ENCODE measurements around the gene TMEM238. TPM values are rescaled to one million over a fixed set of nuclear protein-coding genes. Genes with fewer than 3 reads are reported as not detected.
"Not testable (repeated sequence)": the region's sequence is repeated elsewhere in the genome, so short reads cannot be mapped to it uniquely, and the experiment has no call there.

TMEM238 gene
- total and polyA plus RNA-seq, 4 donors, result 0.08 to 0.54 (median 0.47) TPM

- Histone ChIP-seq H3K4me1 (ENCODE audit: control insufficient read depth in 4 of 4, insufficient read depth in 4 of 4, low read length in 3 of 4) (peaks cover 0 to 4% (median 2%) of the 10 kb centered on the region in 4 donors), H3K36me3 (ENCODE audit: control insufficient read depth in 4 of 4, insufficient read depth in 3 of 4, low read depth in 1 of 4, low read length in 3 of 4) (peaks cover 3 to 20% (median 8%) of the 10 kb centered on the region in 4 donors), H3K9ac (ENCODE audit: low read depth in 1 of 2, low read length in 2 of 2) (no peak overlapping the region), H3K27ac (ENCODE audit: low read depth in 1 of 2, low read length in 2 of 2) (no peak overlapping the region), H3K27me3 (ENCODE audit: control insufficient read depth in 4 of 4, insufficient read depth in 4 of 4, low read length in 3 of 4) (no peaks in the 10 kb centered on the region), H3K4me3 (ENCODE audit: low read depth in 1 of 3, low read length in 3 of 3) (no peak overlapping the region), H3K9me3 (ENCODE audit: control insufficient read depth in 4 of 4, low read length in 3 of 4) (no peaks in the 10 kb centered on the region)
- WGBS, result 89% methylated on average over 5 of the region's 5 CpGs
- no peak for DNase-seq (ENCODE audit: low spot score)
- TF ChIP-seq YY1 (IDR thresholded peaks at IDR 0.05), result no peak
- no peak for TF ChIP-seq REST (IDR thresholded peaks at IDR 0.05)
- no peak for TF ChIP-seq FOXA1 (IDR thresholded peaks at IDR 0.05)
- no peak for TF ChIP-seq FOXA2 (IDR thresholded peaks at IDR 0.05)
- TF ChIP-seq EGR1 (IDR thresholded peaks at IDR 0.05; ENCODE audit: low read depth in 2 of 2), result no peak
- TF ChIP-seq CTCF (IDR thresholded peaks at IDR 0.05; ENCODE audit: low read depth, low read length, missing input control), result no peak
- no peak for TF ChIP-seq HNF4A (conservative IDR thresholded peaks at IDR 0.05)
- TF ChIP-seq JUND (IDR thresholded peaks at IDR 0.05), result no peak
- TF ChIP-seq MAX (IDR thresholded peaks at IDR 0.05), result no peak
- TF ChIP-seq SP1 (IDR thresholded peaks at IDR 0.05), result no peak
- no peak for TF ChIP-seq HNF4G (IDR thresholded peaks at IDR 0.05)
- no peak for TF ChIP-seq ZBTB33 (IDR thresholded peaks at IDR 0.05)
- no peak for TF ChIP-seq GABPA (IDR thresholded peaks at IDR 0.05 in 1 of 2, conservative IDR thresholded peaks at IDR 0.05 in 1 of 2)
Observed at GRCh38 chr19:55405638-55406037, 21.5 kb upstream of the TMEM238 start.

GRCh38 chr19:55402509-55402908 lies 18.4 kb upstream of the TMEM238 start:
- no peak overlapping the region for H3K27ac ChIP-seq (ENCODE audit: low read depth in 1 of 2, low read length in 2 of 2)
- 93% methylated on average over 2 of the region's 2 CpGs for WGBS
- no peak overlapping the region for H3K9ac ChIP-seq (ENCODE audit: low read depth in 1 of 2, low read length in 2 of 2)
- H3K4me3 ChIP-seq (ENCODE audit: low read depth in 1 of 3, low read length in 3 of 3), result no peak overlapping the region
- H3K4me1 ChIP-seq (ENCODE audit: control insufficient read depth in 4 of 4, insufficient read depth in 4 of 4, low read length in 3 of 4), result peaks cover 0 to 4% (median 2%) of the 10 kb centered on the region in 4 donors
- peaks cover 3 to 21% (median 9%) of the 10 kb centered on the region in 4 donors for H3K36me3 ChIP-seq (ENCODE audit: control insufficient read depth in 4 of 4, insufficient read depth in 3 of 4, low read depth in 1 of 4, low read length in 3 of 4)
- H3K9me3 ChIP-seq (ENCODE audit: control insufficient read depth in 4 of 4, low read length in 3 of 4), result no peaks in the 10 kb centered on the region
- DNase-seq (ENCODE audit: low spot score), result no peak
- no peaks in the 10 kb centered on the region for H3K27me3 ChIP-seq (ENCODE audit: control insufficient read depth in 4 of 4, insufficient read depth in 4 of 4, low read length in 3 of 4)
- TF ChIP-seq HNF4A (conservative IDR thresholded peaks at IDR 0.05) (no peak), TAF1 (conservative IDR thresholded peaks at IDR 0.05) (no peak), RXRA (IDR thresholded peaks at IDR 0.05) (no peak)

GRCh38 chr19:55401390-55401789 lies 17.3 kb upstream of the TMEM238 start:
- not testable (repeated sequence) for H3K4me3 ChIP-seq (ENCODE audit: low read depth in 1 of 3, low read length in 3 of 3); DNase-seq (ENCODE audit: low spot score); H3K27ac ChIP-seq (ENCODE audit: low read depth in 1 of 2, low read length in 2 of 2); H3K9ac ChIP-seq (ENCODE audit: low read depth in 1 of 2, low read length in 2 of 2); H3K9me3 ChIP-seq (ENCODE audit: control insufficient read depth in 4 of 4, low read length in 3 of 4); H3K4me1 ChIP-seq (ENCODE audit: control insufficient read depth in 4 of 4, insufficient read depth in 4 of 4, low read length in 3 of 4); H3K27me3 ChIP-seq (ENCODE audit: control insufficient read depth in 4 of 4, insufficient read depth in 4 of 4, low read length in 3 of 4)
- 90% methylated on average over 20 of the region's 28 CpGs for WGBS
- peaks cover 3 to 21% (median 9%) of the 10 kb centered on the region in 4 donors for H3K36me3 ChIP-seq (ENCODE audit: control insufficient read depth in 4 of 4, insufficient read depth in 3 of 4, low read depth in 1 of 4, low read length in 3 of 4)
